IPS-18c (cell line): Measurements from ENCODE around the gene TMEM170A.
"Not testable (repeated sequence)": the region's sequence is repeated elsewhere in the genome, so short reads cannot be mapped to it uniquely, and the experiment has no call there.

ENCODE experiments used
- H3K4me3 ChIP-seq: 2 replicates; pipeline ENCODE4 v1.7.0; 2013; ENCODE audit warnings: low read depth, mild to moderate bottlenecking, low read length, moderate library complexity; ENCODE audit not compliant: insufficient read depth
- H3K9me3 ChIP-seq: one replicate; pipeline ENCODE4 v1.6.1; 2013; ENCODE audit warnings: mild to moderate bottlenecking, low read length, moderate library complexity; ENCODE audit not compliant: control insufficient read depth, insufficient read depth

Gene TMEM170A

GRCh38 chr16:75461575-75461974 lies 2.9 kb downstream of the TMEM170A start:
- Histone ChIP-seq H3K4me3 (no peak overlapping the region), H3K9me3 (no peaks in the 10 kb centered on the region)

GRCh38 chr16:75460446-75460845 lies 4.0 kb downstream of the TMEM170A start:
- no peaks in the 10 kb centered on the region for H3K9me3 ChIP-seq
- H3K4me3 ChIP-seq, result no peak overlapping the region

- H3K9me3 ChIP-seq, result no peaks in the 10 kb centered on the region
- no peak overlapping the region for H3K4me3 ChIP-seq
Observed at GRCh38 chr16:75459691-75460090, 4.8 kb downstream of the TMEM170A start.

- no peak overlapping the region for H3K4me3 ChIP-seq
- no peaks in the 10 kb centered on the region for H3K9me3 ChIP-seq
Observed at GRCh38 chr16:75458439-75458838, 6.0 kb downstream of the TMEM170A start.

GRCh38 chr16:75458029-75458428 lies 6.5 kb downstream of the TMEM170A start:
- Histone ChIP-seq H3K4me3 (no peak overlapping the region), H3K9me3 (no peaks in the 10 kb centered on the region)

- Histone ChIP-seq H3K4me3 (no peak overlapping the region), H3K9me3 (no peaks in the 10 kb centered on the region)
Observed at GRCh38 chr16:75457485-75458021, 6.9 kb downstream of the TMEM170A start.

- no peaks in the 10 kb centered on the region for H3K9me3 ChIP-seq
- H3K4me3 ChIP-seq, result no peak overlapping the region
Observed at GRCh38 chr16:75456971-75457370, 7.5 kb downstream of the TMEM170A start.

- not testable (repeated sequence) for H3K9me3 ChIP-seq, H3K4me3 ChIP-seq
Observed at GRCh38 chr16:75456486-75456885, 8.0 kb downstream of the TMEM170A start.

GRCh38 chr16:75455677-75456076 lies 8.8 kb downstream of the TMEM170A start:
- no peaks in the 10 kb centered on the region for H3K9me3 ChIP-seq
- H3K4me3 ChIP-seq, result no peak overlapping the region

GRCh38 chr16:75452464-75453190 lies 11.9 kb downstream of the TMEM170A start:
- no peaks in the 10 kb centered on the region for H3K9me3 ChIP-seq
- no peak overlapping the region for H3K4me3 ChIP-seq

- Histone ChIP-seq H3K4me3 (no peak overlapping the region), H3K9me3 (no peaks in the 10 kb centered on the region)
Observed at GRCh38 chr16:75446416-75446815, 18.1 kb downstream of the TMEM170A start.

- no peak overlapping the region for H3K4me3 ChIP-seq
- H3K9me3 ChIP-seq, result no peaks in the 10 kb centered on the region
Observed at GRCh38 chr16:75445298-75445697, 19.2 kb downstream of the TMEM170A start.

- H3K4me3 ChIP-seq, result no peak overlapping the region
- H3K9me3 ChIP-seq, result no peaks in the 10 kb centered on the region
Observed at GRCh38 chr16:75443298-75443697, 21.2 kb downstream of the TMEM170A start.

- H3K4me3 ChIP-seq, result peak overlapping the region; percentile 100
- H3K9me3 ChIP-seq, result peaks cover 2% of the 10 kb centered on the region
Observed at GRCh38 chr16:75433732-75434413, 30.6 kb downstream of the TMEM170A start.

GRCh38 chr16:75432828-75433731 lies 31.4 kb downstream of the TMEM170A start, which contains the start of gene CFDP1:
CFDP1 (minus strand) TSS chr16:75433503; CDS start chr16:75433352, 151 bp downstream.
- H3K4me3 ChIP-seq, result peak within 1 kb of the TSS; percentile 100
- peaks cover 2% of the 10 kb centered on the region for H3K9me3 ChIP-seq

- Histone ChIP-seq H3K9me3 (no peaks in the 10 kb centered on the region), H3K4me3 (no peak overlapping the region)
Observed at GRCh38 chr16:75429621-75430403, 34.7 kb downstream of the TMEM170A start.

GRCh38 chr16:75426524-75426923 lies 38.0 kb downstream of the TMEM170A start:
- not testable (repeated sequence) for H3K9me3 ChIP-seq, H3K4me3 ChIP-seq
